ENCODE measurements around the gene TPH2. TPM values are rescaled to one million over a fixed set of nuclear protein-coding genes. Genes with fewer than 3 reads are reported as not detected.

TPH2 gene
- total RNA-seq, 2 experiments from 2014 or later = not detected

GRCh38 chr12:72010356-72010755 is 71.7 kb downstream of the TPH2 start:
- intact Hi-C loops (cut with micrococcal nuclease) = no loop called here
- no peak for DNase-seq
- Mint-ChIP-seq H3K4me1 (ENCODE audit: low read depth) (no peaks in the 10 kb centered on the region), H3K4me3 (no peak overlapping the region), H3K27ac (no peak overlapping the region), H3K36me3 (ENCODE audit: low read depth) (no peaks in the 10 kb centered on the region), H3K9me3 (no peaks in the 10 kb centered on the region), H3K27me3 (peaks cover 13% of the 10 kb centered on the region)
- ChIA-PET CTCF (interaction anchor here (0.7 to 1.4 kb wide), 2 partner anchors 164 to 230 kb away, joined by 3 read pairs; no protein-coding TSS in a partner anchor), POLR2A (no interaction called here)
- no peak for ATAC-seq
- no peak for TF ChIP-seq CTCF (IDR thresholded peaks at IDR 0.05)

DNA sequence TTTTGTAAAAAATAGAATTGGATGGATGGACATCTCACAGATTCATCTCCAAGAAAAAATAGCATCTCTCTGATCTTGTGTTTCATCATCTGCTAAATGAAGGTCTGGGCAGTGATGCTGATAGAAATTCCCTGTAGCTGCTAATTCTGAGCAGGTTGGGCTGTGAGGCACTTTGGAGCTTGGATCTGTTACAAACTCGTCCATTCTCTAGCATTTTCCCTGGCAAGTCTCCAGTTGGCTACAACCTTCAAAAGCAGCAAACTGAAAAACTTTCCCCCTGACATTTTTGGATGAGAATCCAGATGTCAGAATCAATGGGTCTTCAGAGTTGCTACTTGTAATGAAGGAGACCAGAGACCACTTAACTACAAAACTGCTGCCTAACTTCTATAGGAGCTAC is 72.7 kb downstream of the TPH2 start:
- TF ChIP-seq CTCF (IDR thresholded peaks at IDR 0.05) = no peak
- ChIA-PET CTCF (interaction anchor here (1.4 kb wide), 1 partner anchor 165 kb away, joined by 3 read pairs; no protein-coding TSS in a partner anchor), POLR2A (no interaction called here)
- ATAC-seq = no peak
- Mint-ChIP-seq H3K27me3 (peaks cover 6% of the 10 kb centered on the region), H3K4me1 (ENCODE audit: low read depth) (no peaks in the 10 kb centered on the region), H3K27ac (no peak overlapping the region), H3K36me3 (ENCODE audit: low read depth) (no peaks in the 10 kb centered on the region), H3K9me3 (no peaks in the 10 kb centered on the region), H3K4me3 (no peak overlapping the region)
- no peak for DNase-seq
- intact Hi-C loops (cut with micrococcal nuclease) = no loop called here

- Mint-ChIP-seq H3K4me3 (no peak overlapping the region), H3K4me1 (ENCODE audit: low read depth) (no peaks in the 10 kb centered on the region), H3K9me3 (no peaks in the 10 kb centered on the region), H3K36me3 (ENCODE audit: low read depth) (no peaks in the 10 kb centered on the region), H3K27me3 (peaks cover 6% of the 10 kb centered on the region), H3K27ac (no peak overlapping the region)
- ChIA-PET POLR2A (no interaction called here), CTCF (no interaction called here)
- DNase-seq = no peak
- no peak for ATAC-seq
- TF ChIP-seq CTCF (IDR thresholded peaks at IDR 0.05) = no peak
- intact Hi-C loops (cut with micrococcal nuclease) = no loop called here
Measured at GRCh38 chr12:72012874-72013273, 74.2 kb downstream of the TPH2 start.

- ChIA-PET POLR2A (no interaction called here), CTCF (interaction anchor here (1.0 kb wide), 1 partner anchor 1398 kb away, joined by 3 read pairs; no protein-coding TSS in a partner anchor)
- Mint-ChIP-seq H3K4me3 (no peak overlapping the region), H3K9me3 (no peaks in the 10 kb centered on the region), H3K4me1 (ENCODE audit: low read depth) (no peaks in the 10 kb centered on the region), H3K36me3 (ENCODE audit: low read depth) (no peaks in the 10 kb centered on the region), H3K27ac (no peak overlapping the region), H3K27me3 (peaks cover 7% of the 10 kb centered on the region)
- DNase-seq (no peak), ATAC-seq (no peak)
- intact Hi-C loops (cut with micrococcal nuclease) = loop anchor here (5.0 kb wide), 1 partner anchor 256 kb away; the partner anchor contains the start of gene TRHDE
- TF ChIP-seq CTCF (IDR thresholded peaks at IDR 0.05) = no peak
Measured at GRCh38 chr12:72015895-72016294, 77.2 kb downstream of the TPH2 start.

DNA sequence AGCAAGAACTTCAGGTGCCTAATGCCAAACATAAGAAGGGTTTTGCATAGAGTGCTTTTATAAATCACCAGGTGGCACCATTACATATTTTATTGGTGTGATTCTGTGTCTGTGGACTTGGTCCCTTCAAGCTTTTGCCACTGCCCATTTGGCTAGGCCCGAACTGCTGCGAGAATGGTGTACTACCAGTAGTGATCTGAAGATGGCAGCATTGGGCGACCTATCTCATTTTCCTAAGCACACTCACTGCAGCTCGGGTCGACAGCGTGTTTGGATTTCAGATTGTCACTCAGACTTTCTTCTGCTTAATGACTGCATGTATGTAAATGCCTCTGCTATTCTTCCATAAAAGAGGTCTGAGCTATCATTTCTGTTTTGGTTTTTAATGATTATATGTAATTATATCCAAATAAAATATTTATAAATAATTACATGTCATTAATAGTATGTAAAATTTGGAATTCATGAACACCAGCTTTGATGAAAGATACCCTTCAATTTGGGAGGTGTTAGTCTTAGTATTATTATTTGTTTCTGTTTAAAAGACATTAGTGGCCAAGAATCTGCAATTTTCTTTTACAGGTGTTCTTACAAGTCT is 78.5 kb downstream of the TPH2 start:
- no peak overlapping the region for H3K27ac Mint-ChIP-seq
- CTCF ChIA-PET = interaction anchor here (0.6 to 1.9 kb wide), 18 partner anchors 9 to 1396 kb away, joined by 3 to 9 read pairs (median 4); no protein-coding TSS in a partner anchor
- no peaks in the 10 kb centered on the region for H3K36me3 Mint-ChIP-seq (ENCODE audit: low read depth)
- peak; percentile 91 for ATAC-seq
- peak; percentile 71 for TF ChIP-seq CTCF (IDR thresholded peaks at IDR 0.05)
- peak; percentile 73 for DNase-seq
- peaks cover 7% of the 10 kb centered on the region for H3K27me3 Mint-ChIP-seq
- no peaks in the 10 kb centered on the region for H3K4me1 Mint-ChIP-seq (ENCODE audit: low read depth)
- no peak overlapping the region for H3K4me3 Mint-ChIP-seq
- intact Hi-C loops (cut with micrococcal nuclease) = loop anchor here (5.0 kb wide), 1 partner anchor 255 kb away; the partner anchor contains the start of gene TRHDE
- POLR2A ChIA-PET = no interaction called here
- H3K9me3 Mint-ChIP-seq = no peaks in the 10 kb centered on the region
